Measurements from ENCODE around the gene TF. TPM values are rescaled to one million over a fixed set of nuclear protein-coding genes. Genes with fewer than 3 reads are reported as not detected.
"Not testable (repeated sequence)": the region's sequence is repeated elsewhere in the genome, so short reads cannot be mapped to it uniquely, and the experiment has no call there.

TF gene
- total RNA-seq, 1 donor from 2014 or later = 0.34 TPM

- H3K4me2 ChIP-seq (ENCODE audit: low read length) = no peak overlapping the region
- H3K4me3 ChIP-seq (ENCODE audit: insufficient read depth, low read depth, low read length) = no peak overlapping the region
- H3K4me3 Mint-ChIP-seq (ENCODE audit: unreplicated experiment) = no peak overlapping the region
- H3K27me3 ChIP-seq (ENCODE audit: insufficient read depth, low read length) = peaks cover 3% of the 10 kb centered on the region
- no peaks in the 10 kb centered on the region for H3K36me3 ChIP-seq (ENCODE audit: insufficient read depth, low read length)
- no peak overlapping the region for H2AFZ ChIP-seq (ENCODE audit: low read depth, low read length)
- no peak for TF ChIP-seq EZH2 (IDR thresholded peaks at IDR 0.05; ENCODE audit: insufficient read depth, low read length)
- TF ChIP-seq, protein P1, sequence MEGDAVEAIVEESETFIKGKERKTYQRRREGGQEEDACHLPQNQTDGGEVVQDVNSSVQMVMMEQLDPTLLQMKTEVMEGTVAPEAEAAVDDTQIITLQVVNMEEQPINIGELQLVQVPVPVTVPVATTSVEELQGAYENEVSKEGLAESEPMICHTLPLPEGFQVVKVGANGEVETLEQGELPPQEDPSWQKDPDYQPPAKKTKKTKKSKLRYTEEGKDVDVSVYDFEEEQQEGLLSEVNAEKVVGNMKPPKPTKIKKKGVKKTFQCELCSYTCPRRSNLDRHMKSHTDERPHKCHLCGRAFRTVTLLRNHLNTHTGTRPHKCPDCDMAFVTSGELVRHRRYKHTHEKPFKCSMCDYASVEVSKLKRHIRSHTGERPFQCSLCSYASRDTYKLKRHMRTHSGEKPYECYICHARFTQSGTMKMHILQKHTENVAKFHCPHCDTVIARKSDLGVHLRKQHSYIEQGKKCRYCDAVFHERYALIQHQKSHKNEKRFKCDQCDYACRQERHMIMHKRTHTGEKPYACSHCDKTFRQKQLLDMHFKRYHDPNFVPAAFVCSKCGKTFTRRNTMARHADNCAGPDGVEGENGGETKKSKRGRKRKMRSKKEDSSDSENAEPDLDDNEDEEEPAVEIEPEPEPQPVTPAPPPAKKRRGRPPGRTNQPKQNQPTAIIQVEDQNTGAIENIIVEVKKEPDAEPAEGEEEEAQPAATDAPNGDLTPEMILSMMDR (IDR thresholded peaks at IDR 0.05; ENCODE audit: insufficient read depth, low read depth, low read length) = no peak
- H4K20me1 ChIP-seq (ENCODE audit: insufficient read depth, low read length) = no peaks in the 10 kb centered on the region
- H3K9me3 Mint-ChIP-seq (ENCODE audit: unreplicated experiment) = peaks cover 6% of the 10 kb centered on the region
- peaks cover 3% of the 10 kb centered on the region for H3K9me3 ChIP-seq (ENCODE audit: insufficient read depth, low read depth, low read length)
- no peaks in the 10 kb centered on the region for H3K79me2 ChIP-seq (ENCODE audit: insufficient read depth, low read length)
- no peaks in the 10 kb centered on the region for H3K36me3 Mint-ChIP-seq (ENCODE audit: low read depth, unreplicated experiment)
- H3K9ac ChIP-seq (ENCODE audit: low read length) = no peak overlapping the region
- no peaks in the 10 kb centered on the region for H3K4me1 ChIP-seq (ENCODE audit: insufficient read depth, low read length)
- no peak for FAIRE-seq
- DNase-seq (ENCODE audit: low read depth) = no peak
- H3K27me3 Mint-ChIP-seq (ENCODE audit: low read depth, unreplicated experiment) = peaks cover 6% of the 10 kb centered on the region
- H3K27ac ChIP-seq (ENCODE audit: low read depth, low read length) = no peak overlapping the region
- no peaks in the 10 kb centered on the region for H3K4me1 Mint-ChIP-seq (ENCODE audit: low read depth, unreplicated experiment)
- no peak overlapping the region for H3K27ac Mint-ChIP-seq (ENCODE audit: unreplicated experiment)
Observed at GRCh38 chr3:133717424-133717823, 28.8 kb upstream of the TF start.

DNA sequence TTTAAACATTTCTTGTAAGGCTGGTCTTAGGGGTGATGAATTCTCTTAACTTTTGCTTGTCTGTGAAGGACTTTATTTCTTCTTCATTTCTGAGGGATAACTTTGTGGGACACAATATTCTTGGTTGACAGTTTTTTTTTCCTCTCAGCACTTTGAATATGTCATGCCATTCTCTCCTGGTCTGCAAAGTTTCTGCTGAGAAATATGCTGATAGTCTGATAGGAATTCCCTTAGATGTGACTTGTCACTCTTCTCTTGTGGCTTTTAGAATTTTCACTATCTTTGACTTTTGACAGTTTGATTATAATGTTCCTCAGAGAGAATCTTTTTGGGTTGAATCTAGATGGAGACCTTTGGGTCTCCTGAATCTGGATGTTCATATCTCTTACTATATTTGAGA lies 23.3 kb upstream of the TF start:
- Histone ChIP-seq H3K9ac (ENCODE audit: low read length) (no peak overlapping the region), H3K27ac (ENCODE audit: low read depth, low read length) (no peak overlapping the region), H3K27me3 (ENCODE audit: insufficient read depth, low read length) (no peaks in the 10 kb centered on the region), H3K4me2 (ENCODE audit: low read length) (no peak overlapping the region), H2AFZ (ENCODE audit: low read depth, low read length) (no peak overlapping the region), H4K20me1 (ENCODE audit: insufficient read depth, low read length) (no peaks in the 10 kb centered on the region), H3K36me3 (ENCODE audit: insufficient read depth, low read length) (no peaks in the 10 kb centered on the region), H3K4me1 (ENCODE audit: insufficient read depth, low read length) (no peaks in the 10 kb centered on the region), H3K4me3 (ENCODE audit: insufficient read depth, low read depth, low read length) (no peak overlapping the region), H3K9me3 (ENCODE audit: insufficient read depth, low read depth, low read length) (peaks cover 3% of the 10 kb centered on the region), H3K79me2 (ENCODE audit: insufficient read depth, low read length) (no peaks in the 10 kb centered on the region)
- H3K36me3 Mint-ChIP-seq (ENCODE audit: low read depth, unreplicated experiment) = no peaks in the 10 kb centered on the region
- no peak for DNase-seq (ENCODE audit: low read depth)
- no peak for TF ChIP-seq EZH2 (IDR thresholded peaks at IDR 0.05; ENCODE audit: insufficient read depth, low read length)
- TF ChIP-seq, protein P1 (IDR thresholded peaks at IDR 0.05; ENCODE audit: insufficient read depth, low read depth, low read length) = no peak
- no peaks in the 10 kb centered on the region for H3K4me1 Mint-ChIP-seq (ENCODE audit: low read depth, unreplicated experiment)
- H3K4me3 Mint-ChIP-seq (ENCODE audit: unreplicated experiment) = no peak overlapping the region
- no peak overlapping the region for H3K27ac Mint-ChIP-seq (ENCODE audit: unreplicated experiment)
- FAIRE-seq = peak; percentile 5
- peaks cover 11% of the 10 kb centered on the region for H3K27me3 Mint-ChIP-seq (ENCODE audit: low read depth, unreplicated experiment)
- H3K9me3 Mint-ChIP-seq (ENCODE audit: unreplicated experiment) = peaks cover 8% of the 10 kb centered on the region

DNA sequence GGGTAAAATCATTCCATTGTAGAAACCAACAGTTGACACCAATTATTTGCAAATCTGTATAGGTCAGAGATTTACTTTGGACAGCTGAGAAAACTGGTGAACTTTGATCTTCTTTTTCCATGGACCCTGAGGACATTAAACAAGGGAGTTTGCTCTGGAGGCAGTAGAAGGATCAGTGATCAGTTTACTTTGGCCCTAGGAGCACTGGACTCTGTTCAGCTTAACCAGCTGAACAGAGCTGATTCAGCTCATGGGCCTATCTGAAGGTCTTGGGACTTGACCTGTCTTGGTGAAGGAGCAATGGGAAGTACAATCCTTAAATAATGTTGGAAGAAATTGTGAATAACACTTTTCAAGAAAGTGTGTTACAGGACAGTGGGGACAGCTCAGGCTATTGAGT lies 15.2 kb upstream of the TF start:
- Histone ChIP-seq H3K9me3 (ENCODE audit: insufficient read depth, low read depth, low read length) (no peaks in the 10 kb centered on the region), H3K36me3 (ENCODE audit: insufficient read depth, low read length) (no peaks in the 10 kb centered on the region), H3K27ac (ENCODE audit: low read depth, low read length) (no peak overlapping the region), H3K9ac (ENCODE audit: low read length) (no peak overlapping the region), H3K27me3 (ENCODE audit: insufficient read depth, low read length) (peaks cover 2% of the 10 kb centered on the region), H3K4me1 (ENCODE audit: insufficient read depth, low read length) (no peaks in the 10 kb centered on the region), H4K20me1 (ENCODE audit: insufficient read depth, low read length) (no peaks in the 10 kb centered on the region), H3K4me3 (ENCODE audit: insufficient read depth, low read depth, low read length) (no peak overlapping the region), H3K4me2 (ENCODE audit: low read length) (no peak overlapping the region), H3K79me2 (ENCODE audit: insufficient read depth, low read length) (no peaks in the 10 kb centered on the region), H2AFZ (ENCODE audit: low read depth, low read length) (no peak overlapping the region)
- DNase-seq (ENCODE audit: low read depth) (no peak), FAIRE-seq (no peak)
- H3K27me3 Mint-ChIP-seq (ENCODE audit: low read depth, unreplicated experiment) = peaks cover 28% of the 10 kb centered on the region
- H3K4me3 Mint-ChIP-seq (ENCODE audit: unreplicated experiment) = no peak overlapping the region
- TF ChIP-seq, protein P1 (IDR thresholded peaks at IDR 0.05; ENCODE audit: insufficient read depth, low read depth, low read length) = no peak
- TF ChIP-seq EZH2 (IDR thresholded peaks at IDR 0.05; ENCODE audit: insufficient read depth, low read length) = no peak
- H3K27ac Mint-ChIP-seq (ENCODE audit: unreplicated experiment) = no peak overlapping the region
- peaks cover 12% of the 10 kb centered on the region for H3K9me3 Mint-ChIP-seq (ENCODE audit: unreplicated experiment)
- H3K36me3 Mint-ChIP-seq (ENCODE audit: low read depth, unreplicated experiment) = no peaks in the 10 kb centered on the region
- no peaks in the 10 kb centered on the region for H3K4me1 Mint-ChIP-seq (ENCODE audit: low read depth, unreplicated experiment)

GRCh38 chr3:133732231-133732630 lies 14.0 kb upstream of the TF start:
- not testable (repeated sequence) for H3K27me3 ChIP-seq (ENCODE audit: insufficient read depth, low read length); H3K27ac Mint-ChIP-seq (ENCODE audit: unreplicated experiment); H3K36me3 ChIP-seq (ENCODE audit: insufficient read depth, low read length); H3K27ac ChIP-seq (ENCODE audit: low read depth, low read length); H3K4me2 ChIP-seq (ENCODE audit: low read length); H4K20me1 ChIP-seq (ENCODE audit: insufficient read depth, low read length); DNase-seq (ENCODE audit: low read depth); H3K4me1 Mint-ChIP-seq (ENCODE audit: low read depth, unreplicated experiment); H3K9me3 ChIP-seq (ENCODE audit: insufficient read depth, low read depth, low read length); H3K9ac ChIP-seq (ENCODE audit: low read length); H2AFZ ChIP-seq (ENCODE audit: low read depth, low read length); FAIRE-seq; H3K36me3 Mint-ChIP-seq (ENCODE audit: low read depth, unreplicated experiment); H3K4me3 ChIP-seq (ENCODE audit: insufficient read depth, low read depth, low read length); H3K4me1 ChIP-seq (ENCODE audit: insufficient read depth, low read length); H3K4me3 Mint-ChIP-seq (ENCODE audit: unreplicated experiment); H3K79me2 ChIP-seq (ENCODE audit: insufficient read depth, low read length)
- peaks cover 12% of the 10 kb centered on the region for H3K9me3 Mint-ChIP-seq (ENCODE audit: unreplicated experiment)
- H3K27me3 Mint-ChIP-seq (ENCODE audit: low read depth, unreplicated experiment) = peaks cover 26% of the 10 kb centered on the region

Measured in astrocyte (in vitro differentiated cells and primary cell).